Femur (tissue), 1 donor: ENCODE data around the gene VASP.
A peak's percentile ranks its signal among the peaks of the same experiment; 100 is the strongest.

Experiments
- DNase-seq: peaks from one replicate; pipeline ENCODE4 v3.0.0-alpha.2; 2017

Gene VASP

DNA sequence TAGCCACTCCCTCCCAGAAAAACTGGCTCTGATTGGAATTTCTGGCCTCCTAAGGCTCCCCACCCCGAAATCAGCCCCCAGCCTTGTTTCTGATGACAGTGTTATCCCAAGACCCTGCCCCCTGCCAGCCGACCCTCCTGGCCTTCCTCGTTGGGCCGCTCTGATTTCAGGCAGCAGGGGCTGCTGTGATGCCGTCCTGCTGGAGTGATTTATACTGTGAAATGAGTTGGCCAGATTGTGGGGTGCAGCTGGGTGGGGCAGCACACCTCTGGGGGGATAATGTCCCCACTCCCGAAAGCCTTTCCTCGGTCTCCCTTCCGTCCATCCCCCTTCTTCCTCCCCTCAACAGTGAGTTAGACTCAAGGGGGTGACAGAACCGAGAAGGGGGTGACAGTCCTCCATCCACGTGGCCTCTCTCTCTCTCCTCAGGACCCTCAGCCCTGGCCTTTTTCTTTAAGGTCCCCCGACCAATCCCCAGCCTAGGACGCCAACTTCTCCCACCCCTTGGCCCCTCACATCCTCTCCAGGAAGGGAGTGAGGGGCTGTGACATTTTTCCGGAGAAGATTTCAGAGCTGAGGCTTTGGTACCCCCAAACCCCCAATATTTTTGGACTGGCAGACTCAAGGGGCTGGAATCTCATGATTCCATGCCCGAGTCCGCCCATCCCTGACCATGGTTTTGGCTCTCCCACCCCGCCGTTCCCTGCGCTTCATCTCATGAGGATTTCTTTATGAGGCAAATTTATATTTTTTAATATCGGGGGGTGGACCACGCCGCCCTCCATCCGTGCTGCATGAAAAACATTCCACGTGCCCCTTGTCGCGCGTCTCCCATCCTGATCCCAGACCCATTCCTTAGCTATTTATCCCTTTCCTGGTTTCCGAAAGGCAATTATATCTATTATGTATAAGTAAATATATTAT lies 33.3 kb upstream of the VASP start:
- DNase-seq, result peak; percentile 78

DNA sequence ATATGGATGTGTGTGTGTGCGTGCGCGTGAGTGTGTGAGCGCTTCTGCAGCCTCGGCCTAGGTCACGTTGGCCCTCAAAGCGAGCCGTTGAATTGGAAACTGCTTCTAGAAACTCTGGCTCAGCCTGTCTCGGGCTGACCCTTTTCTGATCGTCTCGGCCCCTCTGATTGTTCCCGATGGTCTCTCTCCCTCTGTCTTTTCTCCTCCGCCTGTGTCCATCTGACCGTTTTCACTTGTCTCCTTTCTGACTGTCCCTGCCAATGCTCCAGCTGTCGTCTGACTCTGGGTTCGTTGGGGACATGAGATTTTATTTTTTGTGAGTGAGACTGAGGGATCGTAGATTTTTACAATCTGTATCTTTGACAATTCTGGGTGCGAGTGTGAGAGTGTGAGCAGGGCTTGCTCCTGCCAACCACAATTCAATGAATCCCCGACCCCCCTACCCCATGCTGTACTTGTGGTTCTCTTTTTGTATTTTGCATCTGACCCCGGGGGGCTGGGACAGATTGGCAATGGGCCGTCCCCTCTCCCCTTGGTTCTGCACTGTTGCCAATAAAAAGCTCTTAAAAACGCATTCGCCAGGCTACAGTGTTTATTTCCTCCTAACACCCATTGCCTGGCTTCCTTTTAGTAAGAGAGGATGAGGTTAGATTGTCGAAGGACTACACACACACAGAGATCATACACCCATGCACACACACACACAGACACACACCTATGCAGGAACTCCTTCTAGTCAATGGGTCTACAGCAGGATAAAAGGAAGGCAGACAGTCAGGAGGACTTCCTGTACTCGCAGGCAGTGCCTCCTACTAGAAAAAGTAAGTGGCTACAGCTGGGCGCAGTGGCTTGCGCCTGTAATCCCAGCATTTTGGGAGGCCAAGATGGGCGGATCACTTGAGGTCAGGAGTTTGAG lies 32.4 kb upstream of the VASP start:
- DNase-seq, result peak; percentile 80

DNA sequence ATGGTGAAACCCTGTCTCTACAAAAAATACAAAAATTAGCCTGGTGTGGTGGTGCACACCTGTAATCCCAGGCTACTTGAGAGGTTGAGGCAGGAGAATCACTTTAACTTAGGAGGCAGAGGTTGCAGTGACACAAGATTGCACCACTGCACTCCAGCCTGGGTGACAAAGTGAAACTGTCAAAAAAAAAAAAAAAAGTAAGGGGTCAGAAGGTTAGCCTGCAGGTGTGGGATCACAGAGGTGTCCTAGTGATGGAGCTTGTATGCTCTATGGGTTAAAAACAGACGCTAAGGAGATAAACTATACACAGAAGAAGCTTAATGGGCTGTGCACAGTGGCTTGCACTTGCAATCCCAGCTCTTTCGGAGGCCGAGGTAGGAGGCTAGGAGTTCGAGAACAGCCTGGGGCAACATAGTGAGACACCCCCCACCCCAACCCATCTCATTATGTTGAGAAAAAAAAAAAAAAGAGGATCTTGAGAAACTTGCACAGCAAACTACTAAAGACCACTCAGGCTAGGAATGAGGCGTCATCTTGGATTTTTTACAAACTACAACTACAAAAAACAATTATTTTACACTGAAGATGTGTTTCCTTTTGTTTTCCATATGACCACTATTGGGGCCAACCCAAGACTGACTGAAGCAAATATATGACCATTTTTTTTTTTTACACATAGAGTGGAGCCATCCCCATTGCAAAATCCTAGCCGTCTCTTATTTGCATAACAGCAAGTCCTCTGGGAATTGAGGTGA lies 31.6 kb upstream of the VASP start:
- peak; percentile 82 for DNase-seq

DNA sequence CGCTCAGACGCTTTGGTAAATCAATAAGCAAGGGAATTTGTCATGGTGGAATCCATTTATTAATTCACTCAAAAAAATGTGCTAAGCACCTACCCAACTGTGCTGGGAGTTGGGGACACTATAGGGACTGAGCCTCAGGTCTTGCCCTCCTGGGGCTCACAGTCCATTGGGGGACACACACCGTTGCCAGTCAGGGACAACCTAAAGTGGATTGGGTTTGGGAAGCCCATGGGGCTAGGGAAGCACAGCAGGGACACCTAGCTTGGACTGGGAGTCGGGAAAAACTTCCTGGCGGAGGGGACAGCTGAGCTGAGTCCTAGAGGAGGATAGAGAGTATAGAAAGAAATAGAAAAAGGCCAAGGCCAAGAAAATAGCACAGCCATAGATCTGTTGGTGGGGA lies 31.0 kb upstream of the VASP start:
- DNase-seq, result peak; percentile 80

DNA sequence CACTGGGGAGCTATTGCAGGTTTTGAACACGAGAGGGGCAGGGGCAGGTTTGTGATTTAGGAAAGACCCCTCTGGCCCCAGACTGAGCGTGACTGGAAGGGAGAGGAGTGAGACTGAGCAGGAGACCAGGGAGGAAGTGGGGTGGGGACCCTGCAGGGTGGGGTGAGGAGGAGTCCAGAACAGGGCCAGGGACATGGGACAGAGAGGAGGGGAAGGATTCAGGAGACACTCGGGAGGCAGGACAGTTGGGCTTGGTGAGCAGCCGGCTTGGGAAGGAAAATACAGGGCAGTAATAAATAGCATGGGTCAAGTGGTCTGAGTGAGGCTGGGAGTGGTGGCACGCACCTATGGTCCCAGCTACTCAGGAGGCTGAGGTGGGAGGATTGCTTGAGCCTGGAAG lies 30.1 kb upstream of the VASP start:
- peak; percentile 73 for DNase-seq

DNA sequence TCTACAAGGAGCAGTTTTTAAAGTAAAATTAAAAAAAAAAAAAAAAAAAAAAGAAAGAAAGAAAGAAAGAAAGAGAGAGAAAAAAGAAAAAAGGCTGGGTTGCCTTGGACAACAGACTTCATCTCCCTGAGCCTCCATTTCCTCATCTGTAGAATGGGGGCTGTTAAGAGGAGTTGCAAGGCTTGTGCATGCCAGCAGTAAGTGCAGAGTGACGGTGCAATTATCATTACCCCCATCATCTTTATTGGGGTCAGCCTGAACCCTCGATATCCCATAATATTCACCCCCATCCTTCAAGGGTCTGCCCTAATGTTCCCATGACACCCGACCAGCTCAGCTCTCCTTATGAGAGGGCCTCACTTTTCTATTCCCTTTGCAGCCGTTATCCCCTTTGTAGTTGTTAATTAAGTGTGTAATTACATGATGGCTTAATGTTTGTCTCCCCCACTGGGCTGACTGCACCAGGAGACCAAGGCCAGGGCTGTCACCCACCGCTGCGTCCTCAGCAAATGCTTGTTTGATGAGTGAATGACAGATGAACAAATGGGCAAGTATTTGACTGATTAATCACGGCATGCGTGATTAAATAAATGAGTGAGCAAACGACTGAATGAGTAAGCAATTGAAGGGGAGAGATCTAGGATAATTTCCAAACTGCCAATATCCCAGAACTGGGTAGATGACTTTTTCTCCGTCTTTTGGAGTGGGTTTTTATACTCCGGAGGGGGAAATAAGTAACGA lies 29.4 kb upstream of the VASP start:
- no peak for DNase-seq

DNA sequence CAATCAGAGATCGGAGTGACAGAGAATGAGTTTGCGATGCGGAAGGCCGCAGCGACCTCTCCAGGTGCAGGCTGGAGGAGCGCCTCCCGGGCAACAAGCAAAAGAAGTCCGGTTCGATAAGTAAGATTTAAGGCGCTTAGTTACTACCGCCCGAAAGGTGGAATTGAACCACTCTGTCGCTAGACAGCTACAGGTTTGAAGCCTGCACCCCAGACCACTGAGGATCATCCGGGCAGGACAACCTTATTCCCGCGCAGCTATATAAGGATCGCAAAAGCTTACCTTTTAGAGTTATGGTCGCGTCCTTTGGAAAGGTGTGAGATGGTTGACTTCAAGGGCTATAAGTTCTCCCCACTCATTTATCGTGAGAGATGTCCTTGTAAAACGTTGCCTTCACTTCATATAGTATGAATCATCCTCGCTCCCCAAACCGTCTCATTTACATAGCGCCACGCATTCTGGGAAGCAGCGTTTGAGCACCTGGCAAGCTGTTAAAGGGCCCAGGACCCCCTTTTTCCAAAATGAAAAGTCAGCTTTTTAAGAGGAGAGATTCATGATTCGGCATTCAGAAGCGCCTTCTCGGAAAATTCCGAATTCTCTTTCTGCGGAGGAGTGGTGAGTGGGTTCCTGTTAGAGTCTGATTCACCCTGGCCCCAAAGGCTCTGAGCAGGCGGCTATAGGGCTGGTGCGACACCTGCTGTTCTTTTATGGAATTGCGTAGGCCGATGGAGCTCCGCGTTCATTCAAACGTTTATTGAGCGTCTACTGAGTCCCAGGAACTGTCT lies 28.6 kb upstream of the VASP start:
- peak; percentile 93 for DNase-seq

DNA sequence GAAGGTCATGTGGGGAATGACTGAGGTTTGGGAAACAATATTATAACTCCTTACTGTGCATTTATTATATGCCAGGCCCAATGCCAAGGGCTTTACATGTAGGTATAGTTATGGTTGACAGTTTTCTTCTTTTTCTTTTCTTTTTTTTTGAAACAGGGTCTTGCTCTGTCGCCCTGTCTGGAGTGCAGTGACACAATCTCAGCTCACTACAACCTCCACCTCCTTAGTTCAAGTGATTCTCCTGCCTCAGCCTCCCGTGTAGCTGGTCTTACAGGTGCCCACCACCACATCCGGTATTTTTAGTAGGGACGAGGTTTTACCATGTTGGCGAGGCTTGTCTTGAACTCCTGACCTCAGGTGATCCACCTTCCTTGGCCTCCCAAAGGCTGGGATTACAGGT lies 24.2 kb upstream of the VASP start:
- DNase-seq, result no peak

DNA sequence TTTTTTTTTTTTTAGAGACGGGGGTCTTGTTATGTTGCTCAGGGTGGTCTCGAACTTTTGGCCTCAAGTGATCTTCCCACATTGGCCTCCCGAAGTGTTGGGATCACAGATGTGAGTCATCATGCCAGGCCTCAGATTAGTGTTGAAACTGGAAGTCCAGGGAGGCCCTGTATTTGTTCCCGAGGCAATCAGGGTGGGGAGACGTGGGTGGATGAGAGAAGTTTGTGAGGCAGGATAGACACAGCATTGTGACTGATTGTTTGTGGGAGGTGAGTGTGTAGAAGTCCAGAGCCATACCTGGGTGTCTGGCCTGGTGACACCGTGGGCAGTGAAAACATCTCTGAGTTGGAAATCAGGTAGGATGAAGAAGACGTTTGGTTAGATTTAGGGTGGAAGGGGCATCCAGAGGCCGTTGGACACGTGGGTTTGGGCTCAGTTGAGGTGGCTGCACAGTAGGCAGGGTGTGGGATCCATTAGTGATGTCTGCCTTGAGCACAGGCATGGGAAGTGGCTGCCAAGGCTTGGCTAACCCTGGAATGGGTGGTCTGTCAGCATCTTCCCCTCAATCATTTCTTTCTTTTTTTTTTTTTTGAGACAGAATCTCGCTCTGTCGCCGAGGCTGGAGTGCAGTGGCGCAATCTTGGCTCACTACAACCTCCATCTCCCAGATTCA lies 22.9 kb upstream of the VASP start:
- DNase-seq, result no peak

DNA sequence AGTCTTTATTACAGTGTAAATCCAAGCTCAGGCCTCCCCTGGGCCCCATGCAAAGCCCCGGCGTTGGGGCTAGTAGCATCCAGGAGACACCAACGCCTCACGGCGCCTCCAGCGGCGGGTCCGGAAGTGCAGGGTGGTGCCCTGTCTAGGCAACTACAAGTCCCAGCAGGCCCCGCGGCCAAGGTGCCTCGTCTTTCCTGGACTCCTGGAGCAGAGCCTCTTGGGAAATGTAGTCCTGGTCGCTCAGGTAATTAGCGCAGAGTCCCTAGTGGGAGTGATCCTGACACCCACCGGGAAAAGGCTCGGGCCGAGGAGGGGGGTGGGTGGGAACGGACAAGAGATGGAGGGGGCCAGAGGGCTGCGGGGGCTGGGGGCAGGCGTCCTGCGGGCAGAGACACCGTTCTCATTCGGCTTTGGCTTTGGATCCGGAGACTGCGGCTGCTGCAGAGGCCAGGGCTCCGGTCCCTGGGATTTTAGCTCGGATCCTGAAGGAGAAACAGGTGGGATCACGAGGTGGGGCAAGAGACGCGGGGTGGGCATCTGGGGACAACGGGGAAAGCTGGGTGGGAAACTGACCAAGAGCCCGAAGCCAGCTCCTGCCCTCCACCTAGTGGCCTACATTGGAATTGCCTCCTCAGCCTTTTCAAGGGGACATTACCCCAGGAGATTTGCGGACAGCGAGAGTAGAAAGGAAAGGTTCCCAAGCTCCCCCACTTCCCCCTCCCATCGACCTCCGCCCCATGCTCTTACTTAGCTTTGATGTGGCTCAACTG lies 21.8 kb upstream of the VASP start:
- DNase-seq, result peak; percentile 97

DNA sequence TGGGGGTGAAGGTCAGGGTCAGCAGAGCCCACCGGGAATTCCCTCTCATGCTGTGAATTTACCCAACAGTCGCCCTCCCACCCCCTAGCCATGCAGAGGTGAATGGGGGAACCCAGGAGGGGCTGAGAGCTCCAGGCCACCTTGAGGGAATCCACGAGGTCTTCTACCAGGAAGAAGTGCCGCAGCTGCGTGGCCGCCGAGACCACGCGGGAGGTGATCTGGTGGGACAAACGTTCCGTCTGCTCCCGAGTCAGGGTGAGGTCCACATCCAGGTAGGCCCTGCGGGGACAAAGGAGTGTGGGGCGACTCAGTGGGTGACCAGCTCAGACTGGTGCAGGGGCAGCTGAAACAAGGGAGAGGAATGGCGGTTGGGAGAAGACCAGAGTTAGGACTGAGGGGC lies 18.6 kb upstream of the VASP start:
- DNase-seq, result no peak

DNA sequence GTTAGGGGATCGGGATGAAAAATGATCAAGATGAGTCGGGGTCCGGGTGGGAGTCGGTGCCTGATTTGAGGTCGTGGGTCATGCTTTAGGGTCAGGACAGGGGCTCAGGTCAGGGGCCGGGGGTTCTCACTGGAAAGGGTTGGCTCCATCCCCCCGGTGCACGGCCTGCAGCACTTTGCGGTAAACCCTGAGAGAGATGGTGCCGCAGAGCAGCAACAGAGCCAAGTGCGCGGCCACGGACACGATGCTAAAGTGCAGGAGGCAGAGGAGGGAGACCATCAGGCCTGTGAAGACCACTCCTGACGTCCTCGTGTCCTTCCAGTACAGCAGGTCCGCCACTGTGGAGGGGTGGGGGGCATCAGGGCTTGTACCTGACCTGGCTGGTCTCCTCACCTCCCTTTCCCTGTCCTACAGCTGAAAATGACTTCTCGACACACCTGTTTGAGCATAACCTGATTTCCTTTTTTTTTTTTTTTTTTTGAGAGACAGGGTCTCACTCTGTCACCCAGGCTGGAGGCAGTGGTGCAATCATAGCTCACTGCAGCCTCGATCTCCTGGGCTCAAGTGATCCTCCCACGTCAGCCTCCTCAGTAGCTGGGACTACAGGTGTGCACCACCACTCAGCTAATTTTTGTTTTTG lies 17.9 kb upstream of the VASP start:
- DNase-seq, result no peak

DNA sequence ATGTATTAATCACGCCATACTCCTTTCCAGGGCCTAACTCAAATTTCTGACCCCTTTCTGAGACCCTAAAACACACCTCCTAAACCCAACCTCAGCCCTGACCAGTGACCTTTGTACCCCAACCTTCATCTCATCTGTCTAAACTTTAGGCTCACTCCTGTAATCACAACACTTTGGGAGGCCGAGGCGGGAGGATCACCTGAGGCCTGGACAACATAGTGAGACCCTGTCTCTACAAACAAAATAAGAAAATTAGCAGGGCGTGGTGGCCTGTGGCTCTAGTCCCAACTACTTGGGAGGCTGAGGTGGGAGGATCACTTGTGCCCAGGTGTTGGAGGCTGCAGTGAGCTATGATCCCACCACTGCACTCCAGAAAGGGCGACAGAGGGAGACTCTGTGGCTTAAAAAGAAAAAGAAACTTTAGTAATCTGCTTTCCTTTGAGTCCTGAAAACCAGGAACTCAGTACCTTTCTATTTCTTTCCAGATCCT lies 15.1 kb upstream of the VASP start:
- DNase-seq, result no peak

DNA sequence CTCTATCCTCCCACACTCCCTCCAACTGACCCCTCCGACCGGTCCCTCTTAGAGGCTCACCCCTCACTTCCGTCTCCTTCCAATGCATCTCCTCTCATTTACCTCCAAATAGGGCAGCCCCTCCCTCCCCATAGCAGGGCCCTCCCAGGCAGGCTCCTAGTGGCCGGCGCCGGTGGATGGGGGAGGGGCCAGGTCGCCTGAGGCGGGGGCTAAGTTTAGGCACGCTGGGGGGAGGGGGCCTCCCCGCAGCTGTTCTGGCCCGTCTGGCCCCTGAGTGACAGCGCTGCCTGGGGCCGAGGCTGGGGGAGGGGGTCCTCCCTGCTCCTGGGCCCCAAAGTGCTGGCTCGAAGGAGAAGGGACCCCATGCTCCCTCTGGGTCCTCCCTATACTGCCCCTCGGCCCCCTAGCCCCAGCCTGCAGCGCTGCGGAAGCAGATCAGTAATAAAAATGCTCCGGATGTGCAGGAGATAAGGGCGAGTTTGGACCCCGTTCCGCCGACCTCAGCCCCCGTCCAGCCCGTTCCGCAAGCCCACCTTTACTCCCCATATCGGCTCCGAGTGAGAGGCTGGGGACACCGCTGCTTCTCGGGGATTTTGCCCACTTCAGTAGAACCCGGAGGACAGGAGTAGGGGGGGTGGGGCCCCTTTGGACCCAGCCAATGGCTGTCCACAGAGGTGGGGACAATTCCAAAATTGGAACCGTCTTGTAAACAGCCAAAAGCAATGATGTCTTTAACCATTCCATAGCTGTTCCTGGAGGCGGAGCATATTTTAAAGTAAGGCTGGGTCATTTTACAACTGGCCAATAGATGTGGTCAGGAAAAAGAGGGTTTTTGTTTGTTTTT lies 14.4 kb upstream of the VASP start:
- DNase-seq, result peak; percentile 75

DNA sequence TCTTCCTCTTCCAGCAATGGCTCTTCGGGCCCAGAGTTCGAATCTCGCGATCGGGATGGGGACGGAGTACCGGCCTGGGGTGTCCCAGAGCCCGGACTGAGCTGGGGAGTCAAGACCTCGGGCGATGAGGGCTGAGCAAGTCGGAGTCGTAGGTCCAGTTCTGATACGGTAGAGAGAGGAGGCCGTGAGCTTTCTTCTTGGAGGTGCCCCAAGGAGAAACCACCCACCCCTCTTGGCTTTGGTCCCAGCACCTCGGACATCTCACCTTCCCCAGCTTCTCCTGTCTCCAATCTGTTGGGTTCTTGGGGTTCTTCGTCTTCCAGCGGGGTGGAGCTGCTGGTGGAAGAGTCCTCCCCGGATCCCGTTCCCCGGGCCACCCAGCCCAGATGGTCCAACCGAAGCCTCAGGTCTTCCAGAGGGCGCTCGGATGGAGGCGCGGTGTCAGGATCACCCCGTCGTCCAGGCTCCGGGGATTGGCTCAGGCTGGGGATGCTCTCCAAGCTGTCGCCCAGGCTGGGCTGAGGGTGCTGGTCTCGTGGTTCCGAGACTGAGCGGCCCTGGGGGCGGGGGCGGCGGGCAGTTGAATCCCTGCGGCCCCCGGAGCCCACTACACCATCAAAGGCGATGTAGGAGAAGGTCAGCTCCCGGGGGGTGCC lies 12.9 kb upstream of the VASP start:
- peak; percentile 29 for DNase-seq

DNA sequence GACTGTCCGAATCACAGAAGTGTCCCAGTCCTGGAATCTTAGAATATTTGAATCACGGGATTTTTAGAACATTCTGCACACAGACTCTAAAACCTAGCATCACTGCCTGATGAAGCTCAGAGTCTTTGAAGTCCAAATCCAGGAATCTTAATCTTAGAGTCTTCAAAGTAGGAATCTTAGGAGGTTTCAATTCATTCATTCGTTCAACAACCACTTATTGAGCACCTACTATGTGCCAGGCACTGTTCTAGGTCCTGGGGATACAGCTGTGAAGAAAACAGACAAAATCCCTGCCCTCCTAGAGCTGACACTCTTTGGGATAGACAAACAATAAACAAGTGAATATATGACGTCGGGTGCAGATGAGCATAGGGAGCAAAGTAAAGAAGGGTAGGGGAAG lies 12.1 kb upstream of the VASP start:
- DNase-seq, result no peak

DNA sequence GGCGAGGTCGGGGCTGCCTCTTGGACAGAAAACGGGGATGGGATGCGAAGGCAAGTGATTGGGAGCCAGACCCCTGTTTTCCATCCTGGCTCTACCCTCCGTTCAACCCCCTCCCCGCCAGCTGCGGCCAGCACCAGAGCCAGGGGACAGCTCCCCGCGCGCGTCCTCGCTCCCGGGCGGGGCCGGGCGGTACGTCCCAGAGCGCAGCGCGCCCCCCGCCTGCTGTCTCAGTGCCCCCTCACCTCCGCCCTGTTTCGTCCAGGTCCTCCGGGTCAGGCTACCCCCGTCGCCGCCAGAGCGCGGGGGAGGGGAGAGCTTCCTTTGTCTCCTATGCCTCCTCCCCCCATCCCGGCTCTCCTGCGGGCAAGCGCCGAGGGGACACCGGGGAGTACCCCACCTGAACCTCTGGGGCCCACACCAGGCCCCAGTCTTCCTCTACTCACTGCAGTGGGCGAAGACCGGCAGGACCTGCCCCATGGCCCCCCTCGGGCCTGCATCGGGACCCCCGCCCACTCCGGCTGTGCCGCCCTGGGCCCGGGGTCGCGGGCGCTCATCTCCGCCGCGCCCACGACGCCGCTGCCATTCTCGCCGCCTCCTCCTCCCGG lies 10.8 kb upstream of the VASP start:
- peak; percentile 71 for DNase-seq
